Activated T-helper 2 cell treated with anti-CD3 and anti-CD28 coated beads, Interferon-gamma antibody, Interleukin-2, Interleukin-4, amounts not matched to agents 10 μg/mL and 5 μg/mL and 100 μg/mL, durations not matched to agents 14 hours and 24 hours and 36 hours (primary cell): Measurements from ENCODE around the gene RNF13. TPM values are rescaled to one million over a fixed set of nuclear protein-coding genes. Genes with fewer than 3 reads are reported as not detected.

Experiments used
- DNase-seq: peaks from one replicate; pipeline ENCODE4 v3.0.0; 2021; ENCODE audit warnings: low spot score
- H3K27ac Mint-ChIP-seq: one replicate; pipeline ENCODE4 v1.8.0; 2021; ENCODE audit warnings: mixed read lengths
- H3K27me3 Mint-ChIP-seq: one replicate; pipeline ENCODE4 v1.8.0; 2021; ENCODE audit warnings: low read depth, mixed read lengths
- H3K36me3 Mint-ChIP-seq: one replicate; pipeline ENCODE4 v1.8.0; 2021; ENCODE audit warnings: low read depth, mixed read lengths
- H3K4me1 Mint-ChIP-seq: one replicate; pipeline ENCODE4 v1.8.0; 2021; ENCODE audit warnings: low read depth, mixed read lengths
- H3K4me3 Mint-ChIP-seq: one replicate; pipeline ENCODE4 v1.8.0; 2021; ENCODE audit warnings: low read depth, mild to moderate bottlenecking, moderate library complexity, mixed read lengths
- H3K9me3 Mint-ChIP-seq: one replicate; pipeline ENCODE4 v1.8.0; 2021; ENCODE audit warnings: mixed read lengths
- intact Hi-C: fragments of 100-400 bp; cut with micrococcal nuclease; formaldehyde crosslinking; loops from one replicate; pipeline ENCODE4 v1.15.1; 2023
- total RNA-seq: library from RNA; stranded (reverse); gene quantifications from 2 replicates; pipeline ENCODE4 v1.2.3, GENCODE V29; 2022

RNF13 gene
- total RNA-seq, 1 donor from 2014 or later, result 33.5 TPM

DNA sequence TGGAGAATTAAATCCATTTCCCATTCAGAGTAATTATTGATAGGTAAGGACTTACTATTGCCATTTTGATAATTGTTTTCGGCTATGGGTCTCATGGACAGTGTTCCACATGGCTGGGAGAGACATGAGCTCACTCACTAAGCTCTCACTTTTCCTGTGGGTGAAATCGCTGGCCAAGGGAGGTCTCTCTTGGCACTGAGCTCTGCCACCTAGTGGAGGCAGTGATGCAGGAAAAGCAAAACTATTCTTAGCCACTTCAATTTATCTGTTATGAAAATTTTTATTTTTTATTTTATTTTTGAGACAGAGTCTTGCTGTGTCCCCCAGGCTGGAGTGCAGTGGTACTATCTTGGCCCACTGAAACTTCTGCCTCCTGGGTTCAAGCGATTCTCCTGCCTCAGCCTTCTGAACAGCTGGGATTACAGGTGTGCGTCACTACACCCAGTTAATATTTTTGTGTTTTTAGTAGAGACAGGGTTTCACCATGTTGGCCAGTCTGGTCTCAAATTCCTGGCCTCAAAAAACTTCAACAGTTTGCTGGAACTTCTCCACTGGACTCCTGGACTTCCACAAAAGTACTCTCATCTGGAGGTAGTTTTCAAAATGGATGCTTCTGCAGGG lies 4.7 kb upstream of the RNF13 start:
- Mint-ChIP-seq H3K4me3 (no peak overlapping the region), H3K9me3 (no peaks in the 10 kb centered on the region), H3K4me1 (peaks cover 22% of the 10 kb centered on the region), H3K27ac (no peak overlapping the region), H3K36me3 (no peaks in the 10 kb centered on the region), H3K27me3 (peaks cover 33% of the 10 kb centered on the region)
- peak; percentile 29 for DNase-seq
- intact Hi-C loops, result loop anchor here (1.0 to 5.0 kb wide), 3 partner anchors 36 to 296 kb away; no protein-coding TSS in a partner anchor

DNA sequence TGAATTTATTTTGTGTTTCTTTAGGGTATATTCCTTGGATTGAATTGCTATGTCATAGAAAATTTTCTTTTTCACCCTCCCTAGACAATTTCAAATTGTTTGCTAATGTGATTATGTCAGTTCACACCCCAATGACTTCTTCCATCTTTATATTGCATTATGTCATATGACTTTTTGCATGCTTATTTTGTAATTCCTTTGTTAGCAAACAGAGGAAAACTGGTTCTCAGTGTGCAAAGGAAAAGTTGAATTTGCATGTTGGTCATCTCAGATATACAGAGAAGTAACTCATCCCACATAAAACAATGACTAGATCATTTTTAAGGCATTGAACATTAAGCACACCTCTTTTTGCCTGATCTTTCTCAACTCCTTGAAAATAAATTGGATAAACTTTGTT lies 3.3 kb upstream of the RNF13 start:
- DNase-seq, result no peak
- no peaks in the 10 kb centered on the region for H3K36me3 Mint-ChIP-seq
- no peak overlapping the region for H3K27ac Mint-ChIP-seq
- intact Hi-C loops, result loop anchor here (2.0 to 5.0 kb wide), 3 partner anchors 37 to 722 kb away; partner anchors contain the start of gene HLTF
- H3K4me3 Mint-ChIP-seq, result no peak overlapping the region
- peaks cover 29% of the 10 kb centered on the region for H3K4me1 Mint-ChIP-seq
- peaks cover 33% of the 10 kb centered on the region for H3K27me3 Mint-ChIP-seq
- no peaks in the 10 kb centered on the region for H3K9me3 Mint-ChIP-seq

DNA sequence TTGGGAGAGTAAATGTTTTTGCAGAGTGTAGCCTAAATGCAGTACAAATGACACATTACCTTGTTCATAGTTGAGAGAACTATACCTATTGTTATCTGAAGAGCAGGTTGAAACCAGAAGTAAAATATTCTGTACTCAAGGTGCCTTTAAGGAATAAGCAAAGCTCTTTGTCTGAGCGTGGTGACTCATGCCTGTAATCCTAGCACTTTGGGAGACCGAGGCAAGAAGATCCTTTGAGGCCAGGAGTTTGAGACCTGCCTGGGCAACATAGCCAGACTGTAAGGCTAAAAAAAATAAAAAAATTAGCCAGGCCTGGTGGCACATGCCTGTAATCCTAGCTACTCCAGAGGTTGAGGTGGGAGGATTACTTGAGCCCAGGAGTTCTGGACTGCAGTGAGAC lies 2.2 kb upstream of the RNF13 start:
- H3K27ac Mint-ChIP-seq, result no peak overlapping the region
- peaks cover 39% of the 10 kb centered on the region for H3K4me1 Mint-ChIP-seq
- peaks cover 25% of the 10 kb centered on the region for H3K27me3 Mint-ChIP-seq
- intact Hi-C loops, result loop anchor here (5.0 kb wide), 1 partner anchor 724 kb away; the partner anchor contains the start of gene HLTF
- no peak overlapping the region for H3K4me3 Mint-ChIP-seq
- DNase-seq, result no peak
- peaks cover 8% of the 10 kb centered on the region for H3K36me3 Mint-ChIP-seq
- H3K9me3 Mint-ChIP-seq, result no peaks in the 10 kb centered on the region

DNA sequence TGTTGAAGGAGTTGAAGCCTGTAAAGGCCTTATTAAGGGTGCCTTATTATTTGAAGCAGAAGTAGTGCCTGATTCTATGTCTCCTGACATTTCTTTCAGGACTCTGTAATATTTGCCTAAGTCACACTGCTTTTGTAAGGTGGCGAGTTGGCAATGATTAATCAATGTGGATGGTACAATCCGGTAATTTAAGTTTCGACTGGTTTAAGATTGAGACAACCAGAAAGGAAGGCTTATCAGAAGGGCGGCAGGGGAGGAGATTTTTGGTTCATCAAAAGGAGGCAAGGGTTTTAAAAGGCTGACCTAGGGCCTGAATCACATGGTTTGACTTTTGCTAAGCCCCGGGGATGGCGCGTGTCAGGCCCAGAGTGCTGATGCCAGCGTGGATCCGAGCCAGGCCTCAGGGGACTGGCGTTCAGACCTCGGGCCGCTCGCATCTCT lies 830 bp upstream of the RNF13 start:
- intact Hi-C loops, result loop anchor here (2.0 to 5.0 kb wide), 3 partner anchors 59 to 725 kb away; partner anchors contain the start of genes COMMD2 and HLTF
- Mint-ChIP-seq H3K27me3 (peaks cover 14% of the 10 kb centered on the region), H3K36me3 (peaks cover 13% of the 10 kb centered on the region), H3K9me3 (peaks cover 2% of the 10 kb centered on the region), H3K27ac (peak overlapping the region; percentile 99), H3K4me1 (peaks cover 44% of the 10 kb centered on the region), H3K4me3 (peak overlapping the region; percentile 94)
- no peak for DNase-seq

DNA sequence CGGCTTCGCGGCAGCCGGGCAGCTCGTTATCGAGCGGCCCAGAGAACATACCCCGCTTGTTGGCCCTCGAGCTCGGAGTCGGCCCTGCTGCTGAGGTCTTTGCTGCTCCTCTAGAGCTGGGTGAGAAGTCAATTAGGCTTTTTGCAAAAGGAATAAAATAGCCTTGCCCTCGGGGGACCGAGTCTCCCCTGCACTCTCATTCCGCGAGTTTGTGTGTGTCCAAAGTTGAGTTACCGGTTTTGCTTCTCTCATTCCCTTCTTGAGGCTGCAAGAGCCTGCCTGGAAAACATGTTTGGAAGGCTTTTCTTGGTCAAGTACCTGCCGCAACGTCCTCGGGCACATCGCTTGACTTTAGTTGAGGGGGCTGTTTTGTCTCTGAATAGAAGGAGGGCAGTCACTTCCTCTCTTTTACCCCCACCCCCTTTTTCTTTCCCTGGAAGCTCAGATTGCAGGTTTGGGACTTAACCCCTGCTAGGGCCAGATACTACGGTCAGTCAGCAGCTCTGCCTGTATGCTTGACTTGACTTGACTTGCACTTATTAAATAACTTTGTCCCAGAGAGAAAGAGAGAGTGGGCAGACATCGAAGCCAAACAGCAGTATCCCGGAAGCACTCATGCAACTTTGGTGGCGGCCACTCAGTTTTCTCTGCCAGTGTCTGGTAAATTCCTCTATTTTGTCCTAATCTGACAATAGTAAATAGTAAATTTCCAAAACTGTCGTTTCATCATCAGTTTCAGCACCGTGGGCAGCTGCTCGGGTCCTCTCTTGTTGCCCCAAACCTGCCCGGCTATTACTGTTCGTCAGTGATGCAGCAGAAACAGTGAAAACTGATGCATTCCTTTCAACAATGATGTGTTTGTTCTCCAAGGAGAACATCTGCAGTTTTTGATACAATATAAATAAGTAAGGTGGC lies 609 bp downstream of the RNF13 start:
- Mint-ChIP-seq H3K36me3 (peaks cover 23% of the 10 kb centered on the region), H3K27ac (peak overlapping the region; percentile 99), H3K4me1 (peaks cover 51% of the 10 kb centered on the region), H3K4me3 (peak overlapping the region; percentile 94), H3K9me3 (peaks cover 5% of the 10 kb centered on the region), H3K27me3 (peaks cover 9% of the 10 kb centered on the region)
- intact Hi-C loops, result loop anchor here (2.0 to 5.0 kb wide), 3 partner anchors 61 to 726 kb away; partner anchors contain the start of genes COMMD2 and HLTF
- DNase-seq, result no peak

DNA sequence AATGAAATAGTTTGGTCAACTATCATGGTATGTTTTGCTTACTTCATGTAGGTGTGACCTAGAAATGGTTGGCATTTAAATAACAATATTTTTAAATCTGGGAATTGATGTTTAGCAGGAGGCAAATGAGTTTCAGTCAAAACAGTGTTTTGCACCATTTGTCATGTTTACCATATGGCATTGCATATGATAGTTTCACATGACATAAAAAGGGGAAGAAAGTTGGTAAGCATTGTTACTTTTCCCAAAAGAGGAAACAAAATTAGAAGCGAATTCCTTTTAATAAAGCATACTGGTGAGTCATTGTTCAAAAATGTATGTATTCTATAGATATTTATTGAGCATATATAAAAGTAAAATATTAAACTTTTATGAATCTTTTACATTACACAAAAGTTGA lies 2.3 kb downstream of the RNF13 start:
- no peak overlapping the region for H3K27ac Mint-ChIP-seq
- peak overlapping the region; percentile 17 for H3K4me3 Mint-ChIP-seq
- no peaks in the 10 kb centered on the region for H3K27me3 Mint-ChIP-seq
- intact Hi-C loops, result no loop called here
- peaks cover 5% of the 10 kb centered on the region for H3K9me3 Mint-ChIP-seq
- DNase-seq, result no peak
- H3K36me3 Mint-ChIP-seq, result peaks cover 31% of the 10 kb centered on the region
- H3K4me1 Mint-ChIP-seq, result peaks cover 54% of the 10 kb centered on the region

DNA sequence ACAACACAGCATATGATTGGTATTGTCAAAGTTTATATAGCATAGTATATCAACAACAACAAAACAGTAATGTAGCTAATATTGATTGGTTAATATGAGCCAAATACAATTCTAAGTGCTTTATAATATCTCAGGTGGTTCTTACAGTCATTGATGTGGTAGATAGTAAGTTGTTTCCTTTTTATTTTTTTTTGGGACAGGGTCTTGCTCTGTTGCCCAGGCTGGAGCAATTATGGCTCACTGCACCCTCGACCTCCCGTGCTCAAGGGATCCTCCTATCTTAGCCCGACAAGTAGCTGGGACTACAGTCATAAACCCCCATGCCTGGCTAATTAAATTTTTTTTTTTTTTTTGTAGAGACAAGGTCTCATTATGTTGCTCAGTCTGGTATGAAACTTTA lies 2.7 kb downstream of the RNF13 start:
- H3K4me3 Mint-ChIP-seq, result no peak overlapping the region
- H3K4me1 Mint-ChIP-seq, result peaks cover 54% of the 10 kb centered on the region
- H3K9me3 Mint-ChIP-seq, result peaks cover 5% of the 10 kb centered on the region
- H3K36me3 Mint-ChIP-seq, result peaks cover 33% of the 10 kb centered on the region
- intact Hi-C loops, result no loop called here
- no peak overlapping the region for H3K27ac Mint-ChIP-seq
- no peak for DNase-seq
- H3K27me3 Mint-ChIP-seq, result no peaks in the 10 kb centered on the region

DNA sequence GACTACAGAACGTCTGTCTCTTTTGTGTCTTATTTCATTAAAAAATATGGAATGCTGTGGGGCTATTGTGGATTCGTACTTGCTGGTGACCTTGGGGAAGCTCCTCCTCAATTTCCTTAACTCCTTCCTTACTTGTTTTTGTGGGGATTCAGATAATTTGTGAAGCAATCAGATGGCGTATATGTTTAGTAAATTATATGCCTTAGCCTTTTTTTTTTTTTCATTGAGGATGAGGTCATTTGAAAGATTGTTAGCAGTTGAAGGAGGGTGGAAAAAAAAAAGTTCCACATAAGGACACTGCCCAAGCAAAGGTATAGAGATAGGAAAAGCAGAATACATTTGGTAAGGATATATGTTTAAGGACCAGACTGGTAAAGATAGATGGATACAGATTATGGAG lies 3.3 kb downstream of the RNF13 start:
- H3K4me1 Mint-ChIP-seq, result peaks cover 54% of the 10 kb centered on the region
- H3K4me3 Mint-ChIP-seq, result no peak overlapping the region
- peaks cover 36% of the 10 kb centered on the region for H3K36me3 Mint-ChIP-seq
- no peak for DNase-seq
- H3K27ac Mint-ChIP-seq, result no peak overlapping the region
- intact Hi-C loops, result no loop called here
- peaks cover 6% of the 10 kb centered on the region for H3K9me3 Mint-ChIP-seq
- no peaks in the 10 kb centered on the region for H3K27me3 Mint-ChIP-seq

DNA sequence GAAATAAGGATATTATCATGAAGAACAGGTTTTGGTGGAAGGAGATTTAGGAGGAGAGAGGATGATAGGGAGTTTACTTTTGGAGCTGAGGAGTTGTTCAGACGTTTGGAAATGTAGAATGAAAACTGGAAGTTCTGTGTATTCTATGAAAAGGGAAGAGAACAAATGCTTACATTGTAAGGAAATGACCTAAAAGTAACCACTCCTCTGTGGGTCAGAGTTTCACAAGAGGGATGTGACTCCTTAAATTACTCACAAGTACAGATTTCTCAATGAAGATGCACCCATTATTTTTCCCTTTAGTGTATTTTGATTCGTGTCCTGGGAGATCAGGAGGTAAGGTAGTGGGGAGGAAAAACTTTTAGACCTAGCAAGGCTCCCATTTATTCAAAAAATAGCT lies 4.0 kb downstream of the RNF13 start:
- intact Hi-C loops, result no loop called here
- no peaks in the 10 kb centered on the region for H3K27me3 Mint-ChIP-seq
- peaks cover 43% of the 10 kb centered on the region for H3K36me3 Mint-ChIP-seq
- H3K4me1 Mint-ChIP-seq, result peaks cover 52% of the 10 kb centered on the region
- H3K4me3 Mint-ChIP-seq, result peak overlapping the region; percentile 23
- H3K27ac Mint-ChIP-seq, result peak overlapping the region; percentile 29
- no peak for DNase-seq
- H3K9me3 Mint-ChIP-seq, result peaks cover 13% of the 10 kb centered on the region

DNA sequence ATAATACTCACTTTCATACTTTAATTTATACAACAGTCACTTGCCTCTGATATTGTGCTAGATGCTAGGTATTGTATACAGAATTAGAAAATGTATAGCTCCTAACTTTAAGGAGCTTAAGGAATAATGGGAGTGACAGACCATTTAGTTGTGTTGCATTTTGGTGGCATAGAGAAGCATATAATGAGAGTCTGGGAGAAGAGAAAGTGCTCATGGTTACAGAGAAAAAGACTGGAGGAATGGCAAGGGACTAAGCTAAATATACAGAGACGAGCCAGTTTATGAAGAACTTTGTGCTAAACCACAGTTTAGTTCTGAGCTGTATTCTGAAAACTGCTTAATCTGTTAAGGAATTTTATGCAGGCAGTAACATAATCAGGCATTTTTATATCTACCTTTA lies 6.4 kb downstream of the RNF13 start:
- Mint-ChIP-seq H3K36me3 (peaks cover 55% of the 10 kb centered on the region), H3K4me3 (no peak overlapping the region), H3K27me3 (no peaks in the 10 kb centered on the region), H3K27ac (no peak overlapping the region), H3K9me3 (peaks cover 20% of the 10 kb centered on the region), H3K4me1 (peaks cover 44% of the 10 kb centered on the region)
- intact Hi-C loops, result no loop called here
- DNase-seq, result no peak

DNA sequence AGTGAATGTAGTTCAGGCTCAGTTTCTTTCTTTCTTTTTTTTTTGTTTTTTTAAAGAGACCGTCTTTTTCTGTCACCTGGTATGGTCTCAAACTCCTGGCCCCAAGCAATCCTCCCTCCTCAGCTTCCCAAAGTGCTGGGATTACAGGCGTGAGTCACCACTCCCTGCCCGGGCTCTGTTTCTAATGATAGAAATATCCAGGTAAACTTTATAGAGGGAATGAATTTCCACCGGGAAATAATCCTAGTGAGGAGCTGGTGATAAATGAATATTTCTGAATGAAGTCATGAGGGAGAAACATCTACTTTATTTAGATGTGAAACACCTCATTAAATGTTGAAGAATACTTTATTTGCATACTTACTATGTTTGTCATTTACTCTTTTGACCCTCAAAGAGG lies 7.2 kb downstream of the RNF13 start:
- Mint-ChIP-seq H3K27me3 (no peaks in the 10 kb centered on the region), H3K4me1 (peaks cover 37% of the 10 kb centered on the region), H3K4me3 (no peak overlapping the region), H3K9me3 (peaks cover 20% of the 10 kb centered on the region), H3K36me3 (peaks cover 53% of the 10 kb centered on the region), H3K27ac (no peak overlapping the region)
- intact Hi-C loops, result no loop called here
- DNase-seq, result no peak

DNA sequence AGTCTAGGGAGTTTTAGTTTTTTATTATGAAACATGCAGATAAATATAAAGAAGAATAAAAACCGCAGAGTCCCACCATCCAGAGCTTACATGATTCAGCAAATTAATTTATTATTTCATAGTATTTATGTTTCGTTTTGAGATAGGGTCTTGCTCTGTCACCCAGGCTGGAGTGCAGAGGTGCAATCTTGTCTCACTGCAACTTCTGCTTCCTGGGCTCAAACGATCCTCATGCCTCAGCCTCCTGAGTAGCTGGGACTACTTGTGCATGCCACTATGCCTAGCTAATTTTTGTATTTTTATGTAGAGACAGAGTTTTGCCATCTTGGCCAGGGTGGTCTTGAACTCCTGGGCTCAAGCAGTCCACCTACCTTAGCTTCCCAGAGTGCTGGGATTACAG lies 13.6 kb downstream of the RNF13 start:
- intact Hi-C loops, result no loop called here
- H3K4me3 Mint-ChIP-seq, result no peak overlapping the region
- DNase-seq, result no peak
- peaks cover 2% of the 10 kb centered on the region for H3K4me1 Mint-ChIP-seq
- no peaks in the 10 kb centered on the region for H3K27me3 Mint-ChIP-seq
- H3K9me3 Mint-ChIP-seq, result peaks cover 37% of the 10 kb centered on the region
- no peak overlapping the region for H3K27ac Mint-ChIP-seq
- peaks cover 52% of the 10 kb centered on the region for H3K36me3 Mint-ChIP-seq

DNA sequence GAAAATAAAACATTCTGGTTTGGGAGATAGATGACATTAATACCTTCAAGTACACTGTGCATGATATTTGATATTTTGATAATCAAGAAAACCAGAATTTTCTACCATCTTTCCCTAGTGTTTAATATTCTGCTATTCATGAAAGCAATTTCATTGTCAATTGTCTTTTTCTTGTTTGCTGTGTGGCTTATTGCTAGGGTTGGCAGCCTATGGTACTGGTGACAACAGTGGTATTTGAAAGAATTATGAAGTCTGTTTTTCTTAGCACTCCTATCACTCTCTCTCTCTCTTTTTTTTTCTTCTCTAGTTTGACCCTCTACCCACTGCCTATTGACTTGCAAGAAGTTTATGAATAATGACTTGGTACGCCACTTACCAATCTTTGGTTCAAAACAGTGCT lies 15.4 kb downstream of the RNF13 start:
- H3K27ac Mint-ChIP-seq, result no peak overlapping the region
- H3K4me3 Mint-ChIP-seq, result no peak overlapping the region
- H3K36me3 Mint-ChIP-seq, result peaks cover 55% of the 10 kb centered on the region
- intact Hi-C loops, result no loop called here
- no peaks in the 10 kb centered on the region for H3K4me1 Mint-ChIP-seq
- no peaks in the 10 kb centered on the region for H3K27me3 Mint-ChIP-seq
- peaks cover 40% of the 10 kb centered on the region for H3K9me3 Mint-ChIP-seq
- DNase-seq, result no peak
